ENCODE results near the gene CYP1A1. TPM values are rescaled to one million over a fixed set of nuclear protein-coding genes. Genes with fewer than 3 reads are reported as not detected.

The CYP1A1 gene
- total and polyA plus RNA-seq, 2 of the 13 experiments (the other 11 are each of a cell fraction or from before 2014, with no cell fraction given): 7.9 to 8.0 TPM

- TF ChIP-seq ZNF142 (CRISPR knock-in tag; IDR thresholded peaks at IDR 0.05) (no peak), ARNTL (CRISPR knock-in tag; IDR thresholded peaks at IDR 0.05) (peak; percentile 74; the same call in 1 of the 2 replicates), THAP8 (CRISPR knock-in tag; IDR thresholded peaks at IDR 0.05; ENCODE audit: borderline replicate concordance) (no peak), PRMT3 (CRISPR knock-in tag; IDR thresholded peaks at IDR 0.05; ENCODE audit: borderline replicate concordance, low read depth) (no peak), ZNF784 (CRISPR knock-in tag; IDR thresholded peaks at IDR 0.05; ENCODE audit: borderline replicate concordance) (no peak), PATZ1 (CRISPR knock-in tag; IDR thresholded peaks at IDR 0.05) (peak; percentile 81), CBFB (CRISPR knock-in tag; IDR thresholded peaks at IDR 0.05) (0 out of 2 replicates have a peak, but pooled peaks have one; percentile 55), ZNF292 (CRISPR knock-in tag; IDR thresholded peaks at IDR 0.05; ENCODE audit: borderline replicate concordance, low read depth) (peak; percentile 97; the same call in 1 of the 2 replicates), RXRB (CRISPR knock-in tag; IDR thresholded peaks at IDR 0.05; ENCODE audit: borderline replicate concordance) (peak; percentile 97), GATAD2A (CRISPR knock-in tag; IDR thresholded peaks at IDR 0.05) (peak; percentile 95), SIN3A (IDR thresholded peaks at IDR 0.05; ENCODE audit: borderline replicate concordance, low read depth, low read length) (peak; percentile 35; the same call in 1 of the 2 replicates), ZNF263 (CRISPR knock-in tag; IDR thresholded peaks at IDR 0.05) (peak; percentile 67), E2F2 (CRISPR knock-in tag; IDR thresholded peaks at IDR 0.05; ENCODE audit: borderline replicate concordance) (no peak), SETDB1 (CRISPR knock-in tag; IDR thresholded peaks at IDR 0.05; ENCODE audit: borderline replicate concordance) (no peak), ZNF451 (CRISPR knock-in tag; IDR thresholded peaks at IDR 0.05) (0 out of 2 replicates have a peak, but pooled peaks have one; percentile 64), KDM5B (CRISPR knock-in tag; IDR thresholded peaks at IDR 0.05; ENCODE audit: borderline replicate concordance) (peak; percentile 41; the same call in 1 of the 2 replicates), CENPT (CRISPR knock-in tag; IDR thresholded peaks at IDR 0.05; ENCODE audit: low read depth) (no peak)
Observed at GRCh38 chr15:74730619-74731316, 5.4 kb upstream of the CYP1A1 start (continued).
